Testis (tissue), 3 donors: ENCODE data around the gene COL4A1. TPM values are rescaled to one million over a fixed set of nuclear protein-coding genes. Genes with fewer than 3 reads are reported as not detected.
A peak's percentile ranks its signal among the peaks of the same experiment; 100 is the strongest.

ENCODE experiments used
- DNase-seq: peaks from one replicate; pipeline ENCODE4 v3.0.0-alpha.2; 2019
- H3K27ac ChIP-seq, 2 donors: fragments of 200-600 bp; sonication (generic); one replicate each; pipeline ENCODE4 v1.5.1; 2019
- H3K27me3 ChIP-seq: fragments of 200-600 bp; sonication (generic); one replicate; pipeline ENCODE4 v1.5.1; 2019
- H3K36me3 ChIP-seq: fragments of 200-600 bp; sonication (generic); one replicate; pipeline ENCODE4 v1.5.1; 2017; ENCODE audit warnings: low read depth; ENCODE audit errors: missing control alignments
- H3K4me1 ChIP-seq: fragments of 200-600 bp; sonication (generic); one replicate; pipeline ENCODE4 v1.5.1; 2019
- H3K4me3 ChIP-seq, 2 donors: fragments of 200-600 bp; sonication (generic); one replicate each; pipeline ENCODE4 v1.5.1; 2017 to 2019
- H3K9me3 ChIP-seq: fragments of 200-600 bp; sonication (generic); one replicate; pipeline ENCODE4 v1.5.1; 2017
- CTCF ChIP-seq, 3 experiments: fragments of 450-650 bp in 2 of 3; fragments of 200-600 bp in 1 of 3; sonication (generic) in 1 of 3; IDR thresholded peaks; one replicate each; pipeline ENCODE4 v1.5.1; 2016 to 2019; ENCODE audit warnings: antibody characterized with exemption in 3 of 3, mild to moderate bottlenecking in 2 of 3, moderate library complexity in 1 of 3
- POLR2A ChIP-seq: fragments of 450-650 bp; IDR thresholded peaks from one replicate; pipeline ENCODE4 v1.6.1; 2017; ENCODE audit warnings: antibody characterized with exemption, mild to moderate bottlenecking, moderate library complexity
- WGBS, 2 donors: methylation state at CpG; one replicate each; pipeline ENCODE4 v1.1.5; 2018; 5-methylcytosine and 5-hydroxymethylcytosine counted together
- intact Hi-C: fragments of 100-400 bp; cut with DNase I; formaldehyde crosslinking; loops from one replicate; pipeline ENCODE4 v1.15.1; 2023; ENCODE audit warnings: low total_unique reads
- polyA plus RNA-seq: library from polyadenylated mRNA; stranded (reverse); fragments of 350-450 nt; fragmentation: Illumina TruSeq; extraction: RNeasy Lipid Tissue Mini Kit (QIAGEN cat#74804); gene quantifications from one replicate; pipeline ENCODE4 v1.2.3, GENCODE V29; 2014; ENCODE audit warnings: low read depth, low replicate concordance; ENCODE audit not compliant: insufficient read depth
- total RNA-seq, 2 donors: library from RNA; depleted of rRNA; stranded (reverse); fragments of >200 nt; gene quantifications; one replicate each; pipeline ENCODE4 v1.2.3, GENCODE V29; 2016

Gene COL4A1
- total and polyA plus RNA-seq, 3 donors from 2014 or later: 35.5 to 43.0 (median 39.0) TPM

GRCh38 chr13:110236831-110237261 lies 70.1 kb downstream of the COL4A1 start:
- Histone ChIP-seq H3K4me1 (peaks cover 39% of the 10 kb centered on the region), H3K36me3 (no peaks in the 10 kb centered on the region), H3K27ac (peak overlapping the region in 1 of 2 donors; percentile 65), H3K9me3 (no peaks in the 10 kb centered on the region), H3K27me3 (no peaks in the 10 kb centered on the region), H3K4me3 (no peak overlapping the region)
- 44 to 52% methylated on average over 8 to 11 of the region's 11 CpGs for whole genome bisulfite sequencing, 2 donors
- DNase-seq: peak; percentile 58
- intact Hi-C loops: no loop called here
- TF ChIP-seq CTCF (IDR thresholded peaks at IDR 0.05) (no peak), POLR2A (no peak)

GRCh38 chr13:110236431-110236830 lies 70.5 kb downstream of the COL4A1 start:
- no peak for DNase-seq
- 85 to 87% methylated on average over 10 of the region's 10 CpGs for WGBS, 2 donors
- intact Hi-C loops: no loop called here

GRCh38 chr13:110234532-110234931 lies 72.4 kb downstream of the COL4A1 start:
- H3K4me3 ChIP-seq: no peak overlapping the region
- no peaks in the 10 kb centered on the region for H3K9me3 ChIP-seq
- TF ChIP-seq POLR2A: no peak
- TF ChIP-seq CTCF (IDR thresholded peaks at IDR 0.05): no peak
- intact Hi-C loops: no loop called here
- no peaks in the 10 kb centered on the region for H3K36me3 ChIP-seq
- peak overlapping the region in 1 of 2 donors; percentile 55 for H3K27ac ChIP-seq
- no peak for DNase-seq
- WGBS, 2 donors: 68 to 81% methylated on average over 7 of the region's 7 CpGs
- no peaks in the 10 kb centered on the region for H3K27me3 ChIP-seq
- peaks cover 39% of the 10 kb centered on the region for H3K4me1 ChIP-seq

More at GRCh38 chr13:110236431-110236830, 70.5 kb downstream of the COL4A1 start:
- Histone ChIP-seq H3K27ac (peak overlapping the region in 1 of 2 donors; percentile 65), H3K4me1 (peaks cover 39% of the 10 kb centered on the region), H3K27me3 (no peaks in the 10 kb centered on the region), H3K36me3 (no peaks in the 10 kb centered on the region), H3K4me3 (no peak overlapping the region), H3K9me3 (no peaks in the 10 kb centered on the region)
- TF ChIP-seq CTCF (IDR thresholded peaks at IDR 0.05) (no peak), POLR2A (no peak)

GRCh38 chr13:110233951-110234280 lies 73.0 kb downstream of the COL4A1 start:
- no peaks in the 10 kb centered on the region for H3K36me3 ChIP-seq
- H3K4me3 ChIP-seq: no peak overlapping the region
- peak overlapping the region in 1 of 2 donors; percentile 55 for H3K27ac ChIP-seq
- WGBS, 2 donors: 39 to 43% methylated on average over 3 of the region's 3 CpGs
- no peaks in the 10 kb centered on the region for H3K9me3 ChIP-seq
- DNase-seq: no peak
- H3K27me3 ChIP-seq: no peaks in the 10 kb centered on the region
- TF ChIP-seq CTCF (IDR thresholded peaks at IDR 0.05): no peak
- intact Hi-C loops: no loop called here
- peaks cover 35% of the 10 kb centered on the region for H3K4me1 ChIP-seq

- DNase-seq: peak; percentile 58
- H3K27ac ChIP-seq: peak overlapping the region in 1 of 2 donors; percentile 55
- no peaks in the 10 kb centered on the region for H3K9me3 ChIP-seq
- H3K36me3 ChIP-seq: no peaks in the 10 kb centered on the region
- TF ChIP-seq POLR2A: no peak
- TF ChIP-seq CTCF (IDR thresholded peaks at IDR 0.05): no peak
- no peak overlapping the region for H3K4me3 ChIP-seq
- WGBS, 2 donors: 51 to 55% methylated on average over 20 of the region's 20 CpGs
- intact Hi-C loops: no loop called here
- no peaks in the 10 kb centered on the region for H3K27me3 ChIP-seq
- peaks cover 31% of the 10 kb centered on the region for H3K4me1 ChIP-seq
Measured at GRCh38 chr13:110233181-110233950, 73.6 kb downstream of the COL4A1 start.
